ENCODE results near the gene FBXL5.

FBXL5 gene

DNA sequence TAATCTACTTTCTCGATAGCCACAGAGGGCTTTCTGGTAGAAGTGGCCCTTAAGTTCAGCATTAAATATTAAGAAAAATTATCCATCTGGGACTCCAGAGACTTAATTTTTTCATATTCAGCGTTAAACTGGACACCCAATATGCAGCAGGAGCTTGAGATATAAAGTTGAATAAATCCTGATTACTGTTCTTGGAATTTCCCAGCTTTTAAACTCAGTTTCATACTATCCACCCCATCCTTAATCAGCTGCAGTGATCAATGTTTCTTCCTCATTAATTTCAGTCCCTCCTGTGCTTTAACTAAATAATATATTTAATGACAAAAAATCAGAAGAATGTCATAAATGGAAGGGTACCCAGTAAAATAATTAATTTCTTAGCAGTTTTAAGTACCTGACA is 3.6 kb upstream of the FBXL5 start:
- no peak for DNase-seq (ENCODE audit: low read depth)
- no peak overlapping the region for H3K4me3 ChIP-seq (ENCODE audit: low read depth, low read length)
- in situ Hi-C loops (cut with HindIII; ENCODE audit: low sequenced_read_pairs), result no loop called here
- TF ChIP-seq, protein P1, sequence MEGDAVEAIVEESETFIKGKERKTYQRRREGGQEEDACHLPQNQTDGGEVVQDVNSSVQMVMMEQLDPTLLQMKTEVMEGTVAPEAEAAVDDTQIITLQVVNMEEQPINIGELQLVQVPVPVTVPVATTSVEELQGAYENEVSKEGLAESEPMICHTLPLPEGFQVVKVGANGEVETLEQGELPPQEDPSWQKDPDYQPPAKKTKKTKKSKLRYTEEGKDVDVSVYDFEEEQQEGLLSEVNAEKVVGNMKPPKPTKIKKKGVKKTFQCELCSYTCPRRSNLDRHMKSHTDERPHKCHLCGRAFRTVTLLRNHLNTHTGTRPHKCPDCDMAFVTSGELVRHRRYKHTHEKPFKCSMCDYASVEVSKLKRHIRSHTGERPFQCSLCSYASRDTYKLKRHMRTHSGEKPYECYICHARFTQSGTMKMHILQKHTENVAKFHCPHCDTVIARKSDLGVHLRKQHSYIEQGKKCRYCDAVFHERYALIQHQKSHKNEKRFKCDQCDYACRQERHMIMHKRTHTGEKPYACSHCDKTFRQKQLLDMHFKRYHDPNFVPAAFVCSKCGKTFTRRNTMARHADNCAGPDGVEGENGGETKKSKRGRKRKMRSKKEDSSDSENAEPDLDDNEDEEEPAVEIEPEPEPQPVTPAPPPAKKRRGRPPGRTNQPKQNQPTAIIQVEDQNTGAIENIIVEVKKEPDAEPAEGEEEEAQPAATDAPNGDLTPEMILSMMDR (IDR thresholded peaks at IDR 0.05; ENCODE audit: low read depth, low read length, missing control alignments), result no peak

DNA sequence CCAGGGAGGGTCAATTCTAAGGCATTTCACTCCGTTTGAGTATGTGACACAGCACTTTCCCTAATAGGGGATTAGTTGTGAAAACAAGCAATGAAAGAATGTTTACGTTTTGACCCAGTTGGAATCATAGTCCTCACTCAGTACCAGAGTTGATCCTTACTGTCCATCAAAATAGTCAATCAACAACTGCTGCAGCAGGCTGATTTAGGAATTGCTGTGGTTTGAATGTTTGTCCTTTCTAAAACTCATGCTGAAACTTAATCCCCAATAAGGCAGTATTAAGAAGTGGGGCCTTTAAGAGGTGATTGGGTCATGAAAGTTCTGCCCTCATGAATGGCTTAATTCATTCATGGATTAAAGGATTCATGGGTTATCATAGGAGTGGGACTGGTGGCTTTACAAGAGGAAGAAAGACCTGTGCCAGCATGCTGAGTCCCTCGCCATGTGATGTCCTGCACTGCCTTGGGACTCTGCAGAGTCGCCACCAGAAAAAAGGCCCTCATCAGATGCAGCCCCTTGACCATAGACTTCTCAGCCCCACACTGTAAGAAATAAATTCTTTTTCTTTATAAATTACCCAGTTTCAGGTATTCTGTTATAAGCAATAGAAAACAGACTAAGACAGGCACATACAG is 3.1 kb upstream of the FBXL5 start:
- no peak overlapping the region for H3K4me3 ChIP-seq (ENCODE audit: low read depth, low read length)
- in situ Hi-C loops (cut with HindIII; ENCODE audit: low sequenced_read_pairs), result no loop called here
- TF ChIP-seq, protein P1 (IDR thresholded peaks at IDR 0.05; ENCODE audit: low read depth, low read length, missing control alignments), result no peak
- DNase-seq (ENCODE audit: low read depth), result no peak

DNA sequence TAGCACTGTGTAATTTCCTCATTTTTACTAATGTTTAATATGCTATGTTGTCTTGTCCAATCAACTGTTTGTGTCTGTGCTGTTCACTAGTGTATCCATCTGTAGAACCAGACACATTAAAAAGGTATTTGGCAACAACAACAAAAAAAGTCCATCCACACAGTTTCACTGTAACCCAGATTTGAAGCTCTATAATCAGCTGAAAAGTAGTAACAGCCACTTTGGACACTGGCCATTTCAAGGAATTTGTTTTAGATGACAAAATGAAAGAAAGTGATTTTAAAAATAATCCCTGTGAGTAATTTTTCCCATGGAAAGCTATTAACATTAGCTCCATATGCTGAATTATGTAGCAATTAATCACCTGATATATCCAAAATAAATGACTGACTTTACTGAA is 2.2 kb upstream of the FBXL5 start:
- DNase-seq (ENCODE audit: low read depth), result no peak
- in situ Hi-C loops (cut with HindIII; ENCODE audit: low sequenced_read_pairs), result no loop called here
- no peak overlapping the region for H3K4me3 ChIP-seq (ENCODE audit: low read depth, low read length)
- TF ChIP-seq, protein P1 (IDR thresholded peaks at IDR 0.05; ENCODE audit: low read depth, low read length, missing control alignments), result no peak

DNA sequence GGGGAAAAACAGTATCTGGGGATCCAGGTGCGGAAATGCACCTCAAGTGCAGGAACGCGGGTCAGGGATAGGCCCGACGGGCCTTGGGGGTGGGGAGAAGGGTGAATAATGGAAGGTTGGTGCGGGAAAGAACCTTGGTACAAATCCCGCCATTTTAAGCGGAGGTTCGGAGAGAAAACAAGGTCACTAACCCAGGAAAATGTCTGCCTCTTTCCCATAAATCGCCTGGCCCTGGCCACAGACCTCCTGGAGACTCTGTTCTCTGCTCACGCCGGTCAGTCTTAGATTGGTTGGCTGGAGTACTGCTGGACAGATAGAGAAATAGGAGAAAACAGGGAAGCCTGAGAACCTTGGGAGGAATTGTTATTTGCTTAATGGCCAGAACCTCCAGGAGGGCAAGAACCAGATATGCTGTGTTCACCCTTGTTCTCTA is 897 bp upstream of the FBXL5 start:
- in situ Hi-C loops (cut with HindIII; ENCODE audit: low sequenced_read_pairs), result no loop called here
- DNase-seq (ENCODE audit: low read depth), result no peak
- TF ChIP-seq, protein P1 (IDR thresholded peaks at IDR 0.05; ENCODE audit: low read depth, low read length, missing control alignments), result no peak
- H3K4me3 ChIP-seq (ENCODE audit: low read depth, low read length), result peak overlapping the region; percentile 79

DNA sequence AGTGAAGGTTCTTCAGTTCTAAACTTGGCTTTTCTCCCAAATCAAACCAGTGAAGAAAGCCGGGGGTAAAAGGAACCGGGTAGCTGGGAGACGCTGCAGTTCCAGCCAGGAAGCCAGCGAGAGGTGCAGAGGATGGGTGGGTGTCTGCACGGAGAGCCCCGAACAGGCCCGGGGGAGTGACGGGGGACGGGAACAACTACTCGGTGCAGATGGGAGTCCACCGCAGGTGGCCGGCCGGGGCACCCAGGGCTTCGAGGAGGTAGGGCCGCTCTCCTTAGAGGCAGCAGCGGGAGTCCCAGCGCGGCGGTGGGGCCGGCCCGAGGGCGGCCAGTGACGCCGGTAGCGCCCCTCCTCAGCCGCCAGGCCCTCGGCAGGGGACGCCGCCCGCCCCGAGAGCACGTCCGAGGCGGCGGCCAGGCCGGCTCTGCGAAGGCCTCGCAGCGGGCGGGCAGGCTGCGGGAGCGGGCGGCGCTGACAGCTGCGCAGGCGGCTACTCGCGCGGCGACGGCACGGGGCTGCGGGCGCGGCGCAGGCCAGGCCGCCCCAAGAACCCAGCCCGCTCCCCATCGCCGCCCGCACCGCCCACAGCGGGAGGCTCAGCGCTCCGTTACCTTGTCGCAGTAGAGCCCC is 449 bp downstream of the FBXL5 start:
- in situ Hi-C loops (cut with HindIII; ENCODE audit: low sequenced_read_pairs), result no loop called here
- TF ChIP-seq, protein P1 (IDR thresholded peaks at IDR 0.05; ENCODE audit: low read depth, low read length, missing control alignments), result no peak
- DNase-seq (ENCODE audit: low read depth), result no peak
- peak overlapping the region; percentile 79 for H3K4me3 ChIP-seq (ENCODE audit: low read depth, low read length)

DNA sequence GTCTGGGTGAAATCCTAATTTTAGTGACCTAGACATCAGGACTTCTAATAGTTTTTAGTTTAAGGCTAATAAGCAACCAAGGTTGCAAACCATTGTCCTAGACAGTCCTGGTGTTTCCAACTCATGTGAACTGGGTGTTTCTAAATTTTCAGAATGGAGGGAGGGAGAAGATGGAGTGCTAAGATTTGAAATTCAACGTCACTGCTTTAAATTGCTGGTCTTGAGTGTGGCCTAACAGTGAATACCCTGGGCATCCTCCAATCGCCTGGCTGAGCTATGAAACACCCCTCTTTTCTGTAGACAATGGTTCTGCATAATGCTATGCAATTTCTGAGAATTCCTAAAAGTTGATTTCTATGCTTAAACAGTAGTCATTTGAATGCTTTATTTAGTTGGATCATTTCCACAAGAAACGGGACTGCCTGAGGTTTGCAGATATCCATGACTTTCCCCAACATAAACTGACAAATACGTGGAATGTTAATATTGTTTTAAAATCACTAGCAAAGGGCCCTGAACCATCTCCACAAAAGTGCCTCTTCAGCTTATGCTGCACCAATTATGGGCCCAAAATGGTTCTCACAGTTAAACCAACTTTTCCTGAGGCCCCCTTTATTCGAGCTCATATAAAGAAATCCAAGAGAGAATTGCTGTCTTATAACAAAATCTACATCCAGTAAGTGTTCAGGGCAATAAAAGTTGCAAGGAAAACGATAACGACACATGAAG is 1.1 kb downstream of the FBXL5 start:
- no peak for DNase-seq (ENCODE audit: low read depth)
- in situ Hi-C loops (cut with HindIII; ENCODE audit: low sequenced_read_pairs), result no loop called here
- peak overlapping the region; percentile 79 for H3K4me3 ChIP-seq (ENCODE audit: low read depth, low read length)
- TF ChIP-seq, protein P1 (IDR thresholded peaks at IDR 0.05; ENCODE audit: low read depth, low read length, missing control alignments), result no peak
